ENCODE data around the gene PDZD2.

DNA sequence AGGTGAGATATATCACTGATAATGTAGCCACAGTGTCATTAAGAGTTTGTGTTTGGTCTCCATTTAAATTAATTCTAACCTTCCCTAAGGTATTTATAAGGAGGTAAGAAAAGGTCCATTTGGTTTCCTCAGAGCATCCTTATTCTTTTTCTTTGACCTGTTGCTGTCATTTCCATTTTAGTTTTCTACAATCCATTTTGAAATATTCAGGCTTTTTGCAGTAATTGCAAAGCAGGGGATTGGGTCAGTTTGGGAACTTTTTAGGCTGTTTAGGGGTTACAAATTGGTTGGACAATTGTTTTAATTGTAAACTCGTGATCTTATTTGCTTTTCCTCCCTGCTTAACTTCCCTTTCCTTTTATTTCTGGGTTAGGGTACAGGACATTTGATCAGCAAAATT, 42.6 kb upstream of the PDZD2 start:
- no peak for TF ChIP-seq EZH2 (IDR thresholded peaks at IDR 0.05; ENCODE audit: borderline replicate concordance, low read length)
- TF ChIP-seq, protein P1, sequence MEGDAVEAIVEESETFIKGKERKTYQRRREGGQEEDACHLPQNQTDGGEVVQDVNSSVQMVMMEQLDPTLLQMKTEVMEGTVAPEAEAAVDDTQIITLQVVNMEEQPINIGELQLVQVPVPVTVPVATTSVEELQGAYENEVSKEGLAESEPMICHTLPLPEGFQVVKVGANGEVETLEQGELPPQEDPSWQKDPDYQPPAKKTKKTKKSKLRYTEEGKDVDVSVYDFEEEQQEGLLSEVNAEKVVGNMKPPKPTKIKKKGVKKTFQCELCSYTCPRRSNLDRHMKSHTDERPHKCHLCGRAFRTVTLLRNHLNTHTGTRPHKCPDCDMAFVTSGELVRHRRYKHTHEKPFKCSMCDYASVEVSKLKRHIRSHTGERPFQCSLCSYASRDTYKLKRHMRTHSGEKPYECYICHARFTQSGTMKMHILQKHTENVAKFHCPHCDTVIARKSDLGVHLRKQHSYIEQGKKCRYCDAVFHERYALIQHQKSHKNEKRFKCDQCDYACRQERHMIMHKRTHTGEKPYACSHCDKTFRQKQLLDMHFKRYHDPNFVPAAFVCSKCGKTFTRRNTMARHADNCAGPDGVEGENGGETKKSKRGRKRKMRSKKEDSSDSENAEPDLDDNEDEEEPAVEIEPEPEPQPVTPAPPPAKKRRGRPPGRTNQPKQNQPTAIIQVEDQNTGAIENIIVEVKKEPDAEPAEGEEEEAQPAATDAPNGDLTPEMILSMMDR (conservative IDR thresholded peaks at IDR 0.05 in 1 of 2, IDR thresholded peaks at IDR 0.05 in 1 of 2; ENCODE audit: extremely low read depth in 1 of 2, insufficient read depth in 1 of 2, low read depth in 1 of 2, low read length in 2 of 2), result no peak

All from mammary epithelial cell (primary cell).